ENCODE results near the gene MICALL2.

The MICALL2 gene

DNA sequence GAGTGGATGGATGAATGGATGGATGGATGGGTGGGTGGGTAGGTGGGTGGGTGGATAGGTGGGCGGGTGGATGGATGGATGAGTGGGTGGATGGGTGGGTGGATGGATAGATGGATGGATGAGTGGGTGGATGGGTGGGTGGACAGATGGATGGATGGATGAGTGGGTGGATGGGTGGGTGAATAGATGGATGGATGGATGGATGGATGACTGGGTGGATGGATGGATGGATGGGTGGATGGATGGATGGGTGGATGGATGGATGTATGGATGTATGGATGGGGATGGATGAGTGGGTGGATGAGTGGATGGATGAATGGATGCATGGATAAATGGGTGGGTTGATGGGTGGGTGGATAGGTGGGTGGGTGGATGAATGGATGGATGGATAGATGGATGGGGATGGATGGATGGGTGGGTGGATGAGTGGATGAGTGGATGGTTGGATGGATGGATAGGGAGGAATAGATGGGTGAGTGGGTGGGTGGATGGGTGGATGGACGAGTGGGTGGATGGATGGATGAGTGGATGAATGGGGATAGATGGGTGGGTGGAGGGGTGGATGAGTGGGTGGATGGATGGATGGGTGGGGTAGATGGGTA, 43.8 kb downstream of the MICALL2 start:
- DNase-seq (ENCODE audit: low spot score) = no peak

DNA sequence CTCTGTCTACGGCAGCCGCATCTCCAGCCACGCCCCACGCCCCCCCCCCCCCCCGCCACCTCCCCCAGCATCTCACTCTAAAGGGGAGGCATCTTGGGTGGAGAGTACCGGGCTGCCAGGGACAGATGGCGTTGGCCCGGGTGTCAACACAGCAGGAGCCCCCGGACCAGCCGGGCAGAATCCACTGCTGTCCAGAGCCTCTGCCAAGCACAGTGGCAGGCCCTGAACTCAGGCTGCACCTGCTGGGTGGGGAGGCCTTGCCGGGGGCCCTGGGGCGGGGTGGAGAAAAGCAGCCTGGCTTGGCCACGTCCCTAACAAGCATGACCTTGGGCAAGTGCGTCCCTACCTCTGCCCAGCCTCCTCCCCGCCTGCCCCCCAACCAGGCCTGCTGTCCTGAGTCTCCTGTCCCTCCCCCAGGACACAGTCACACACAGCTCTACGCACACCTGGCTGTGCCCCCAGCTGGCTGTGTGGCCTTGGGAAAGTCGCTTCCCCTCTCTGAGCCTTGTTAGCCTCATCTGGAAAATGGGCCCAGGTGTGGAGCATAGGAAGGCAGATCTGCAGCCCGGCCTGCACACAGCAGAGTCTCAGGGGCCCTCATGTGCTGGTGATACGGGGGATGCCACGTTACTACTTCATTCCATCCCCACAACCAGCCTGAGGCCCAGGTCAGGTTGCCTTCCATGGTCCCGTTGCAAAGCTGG, 45.2 kb downstream of the MICALL2 start:
- no peak for DNase-seq (ENCODE audit: low spot score)

DNA sequence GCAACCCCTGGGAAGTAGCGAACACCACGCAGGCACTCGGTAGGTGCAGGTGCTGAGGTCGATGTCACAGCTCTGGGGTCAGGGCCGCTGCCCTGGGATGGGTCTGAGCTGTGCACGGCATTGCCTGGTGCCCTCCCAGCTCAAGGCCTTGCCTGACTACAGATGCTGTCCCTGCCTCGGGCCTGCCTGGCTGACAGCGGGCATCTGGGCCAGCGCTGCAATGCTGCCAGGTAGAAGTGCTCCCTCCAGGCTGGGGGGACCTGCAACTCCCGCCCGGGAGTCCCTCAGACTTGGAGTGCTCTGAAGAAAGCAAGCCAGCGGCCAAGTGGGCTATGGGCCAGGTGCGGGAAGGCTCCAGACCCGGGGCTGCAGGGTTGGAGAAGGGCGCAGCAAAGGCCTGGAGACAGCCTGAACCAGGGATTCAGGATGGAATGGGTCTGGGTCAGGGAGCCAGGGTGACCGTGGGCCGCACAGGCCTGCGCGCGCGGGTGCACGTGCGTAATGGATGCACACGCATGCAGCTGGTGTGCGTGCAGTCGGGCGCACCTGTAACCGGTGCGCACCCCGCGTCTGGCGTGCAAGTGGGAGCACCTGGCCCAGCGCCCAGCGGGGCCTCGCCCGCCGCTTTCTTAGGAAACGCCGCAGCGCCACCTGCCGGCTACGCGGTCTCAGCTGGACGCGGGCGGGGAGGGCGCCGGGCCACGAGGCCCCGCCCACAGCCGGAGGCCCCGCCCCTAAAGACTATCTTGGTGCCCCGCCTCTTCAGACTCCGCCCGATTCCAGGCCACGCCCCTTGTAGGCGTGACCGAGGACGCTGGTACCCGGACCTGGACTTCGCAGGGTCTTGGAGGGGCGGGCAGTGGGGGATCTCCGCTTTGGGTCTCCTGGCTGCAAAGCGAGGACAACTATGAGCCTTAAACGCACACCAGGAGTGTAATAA, 46.7 kb downstream of the MICALL2 start:
- peak; percentile 95 for DNase-seq (ENCODE audit: low spot score)

DNA sequence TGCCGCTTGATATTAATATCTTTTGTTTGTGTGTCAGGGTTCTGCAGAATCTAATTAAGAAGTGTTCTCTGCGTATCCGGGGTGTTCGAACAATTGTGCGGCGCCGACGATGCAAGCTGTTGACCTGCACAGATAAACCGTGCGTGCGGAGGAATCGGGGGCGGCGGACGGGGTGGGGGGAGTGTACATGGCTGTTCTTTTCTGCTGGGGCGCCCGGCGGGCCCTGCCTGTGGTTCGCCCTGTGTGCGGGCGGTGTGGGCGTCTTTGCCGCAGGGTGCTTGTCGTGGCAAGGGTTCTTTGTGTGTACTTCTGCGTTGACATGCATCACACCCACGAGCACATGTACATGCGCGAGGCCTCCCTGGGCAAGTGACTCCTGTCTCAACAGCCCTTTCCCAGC, 47.9 kb downstream of the MICALL2 start:
- no peak for DNase-seq (ENCODE audit: low spot score)

DNA sequence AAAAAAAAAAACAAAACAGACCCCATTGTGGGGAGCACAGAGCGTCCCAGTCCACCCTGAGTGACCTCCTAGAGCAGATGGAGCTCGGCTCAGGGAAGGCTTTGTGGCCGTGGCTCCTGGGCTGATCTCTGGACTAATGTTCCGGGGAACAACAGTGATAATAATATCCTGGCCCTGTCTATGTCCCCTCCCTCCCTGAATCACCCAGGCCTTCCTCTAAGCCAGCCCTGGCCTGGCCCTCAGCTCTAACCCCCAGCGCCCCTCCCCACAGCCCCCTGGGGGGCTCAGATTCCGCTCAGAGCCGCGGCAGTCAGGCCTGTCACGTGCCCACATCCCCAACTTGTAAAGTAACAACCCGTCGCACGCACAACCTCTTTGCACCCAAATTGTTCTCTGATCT, 48.3 kb downstream of the MICALL2 start:
- DNase-seq (ENCODE audit: low spot score) = no peak

DNA sequence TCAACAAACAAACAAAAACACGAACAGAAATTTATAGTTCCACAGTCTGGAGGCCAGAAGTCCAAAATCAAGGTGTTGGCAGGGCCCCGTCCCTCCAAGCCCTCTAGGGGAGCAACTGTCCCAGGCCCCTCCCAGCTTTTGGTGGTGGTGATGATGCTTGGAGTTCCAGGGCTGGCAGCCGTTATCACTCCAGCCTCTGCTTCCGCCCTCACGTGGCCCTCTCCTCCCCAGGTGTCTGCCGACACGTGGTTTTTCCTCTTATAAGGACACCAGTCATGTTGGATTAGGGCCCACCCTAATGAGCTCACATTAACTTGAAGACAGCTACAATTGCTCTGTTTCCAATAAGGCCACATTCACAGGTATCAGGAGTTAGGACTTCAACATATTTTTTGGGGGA, 49.7 kb downstream of the MICALL2 start:
- no peak for DNase-seq (ENCODE audit: low spot score)

DNA sequence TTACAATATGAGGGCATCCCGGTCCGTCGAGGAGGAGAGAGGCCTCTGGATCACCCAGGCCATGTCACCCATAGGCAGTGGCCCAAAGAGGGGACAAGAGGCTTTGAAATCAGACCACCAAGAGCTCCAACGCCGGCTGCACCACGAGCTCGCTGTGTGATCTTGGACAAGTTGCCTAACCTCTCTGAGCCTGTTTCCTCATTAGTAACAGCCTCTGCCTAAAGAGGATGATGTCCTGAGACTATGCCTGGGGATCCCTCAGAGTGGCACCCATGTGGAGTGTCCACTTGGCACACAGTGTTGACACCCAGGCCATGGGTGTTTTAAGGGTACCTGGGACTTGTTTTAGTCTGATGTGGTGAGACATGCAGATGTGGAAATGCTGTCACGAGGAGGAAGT, 50.8 kb downstream of the MICALL2 start:
- DNase-seq (ENCODE audit: low spot score) = no peak

DNA sequence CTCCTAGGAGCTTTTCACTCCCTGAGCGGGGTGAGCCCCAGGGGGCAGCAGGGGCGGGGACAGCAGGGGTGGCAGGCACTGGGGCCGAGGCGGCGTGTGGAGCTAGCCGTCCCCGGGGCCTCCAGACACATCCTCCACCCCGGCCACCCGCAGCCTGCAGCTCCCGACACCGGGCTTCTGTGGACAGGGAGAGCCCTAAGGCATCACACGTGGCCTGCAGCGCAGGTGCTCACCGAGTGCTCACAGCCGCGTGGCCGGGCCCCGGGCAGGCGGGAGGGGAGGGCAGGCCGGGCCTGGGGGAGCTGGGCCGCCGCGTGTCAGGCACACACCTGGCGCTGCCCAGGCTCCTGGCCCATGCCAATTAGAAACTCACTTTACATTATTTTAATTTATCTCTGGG, 51.4 kb downstream of the MICALL2 start:
- no peak for DNase-seq (ENCODE audit: low spot score)

DNA sequence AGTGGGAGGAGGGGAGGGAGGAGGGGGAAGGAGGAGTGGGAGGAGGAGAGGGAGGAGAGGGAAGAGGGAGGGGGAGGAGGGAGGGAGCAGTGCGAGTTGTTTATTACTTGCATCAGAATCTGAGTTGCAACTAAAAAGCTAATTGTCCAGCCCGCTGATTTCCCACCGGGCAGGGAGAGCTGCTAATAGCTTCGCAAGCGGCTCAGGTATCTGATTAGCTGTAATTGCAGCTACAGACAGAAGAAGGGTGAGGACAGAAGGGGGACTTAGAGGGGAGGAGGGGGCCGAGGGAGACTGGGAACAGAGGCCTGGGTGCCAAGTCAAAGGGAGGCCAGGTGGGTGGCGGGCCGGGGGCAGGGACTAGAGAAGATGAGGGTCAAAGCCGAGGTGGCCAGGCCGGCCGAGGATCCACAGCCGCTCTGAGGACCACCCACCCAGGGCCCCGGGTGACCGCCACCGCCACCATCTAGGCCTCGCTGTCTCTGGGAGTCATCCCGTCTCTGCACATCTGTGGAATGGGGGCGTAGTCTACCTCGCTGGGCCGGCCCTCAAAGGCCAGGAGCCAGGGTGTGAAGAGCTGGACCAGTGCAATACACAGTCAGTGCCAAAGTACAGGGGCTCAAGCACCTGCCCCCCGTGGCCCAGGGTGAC, 54.2 kb downstream of the MICALL2 start:
- DNase-seq (ENCODE audit: low spot score) = no peak

DNA sequence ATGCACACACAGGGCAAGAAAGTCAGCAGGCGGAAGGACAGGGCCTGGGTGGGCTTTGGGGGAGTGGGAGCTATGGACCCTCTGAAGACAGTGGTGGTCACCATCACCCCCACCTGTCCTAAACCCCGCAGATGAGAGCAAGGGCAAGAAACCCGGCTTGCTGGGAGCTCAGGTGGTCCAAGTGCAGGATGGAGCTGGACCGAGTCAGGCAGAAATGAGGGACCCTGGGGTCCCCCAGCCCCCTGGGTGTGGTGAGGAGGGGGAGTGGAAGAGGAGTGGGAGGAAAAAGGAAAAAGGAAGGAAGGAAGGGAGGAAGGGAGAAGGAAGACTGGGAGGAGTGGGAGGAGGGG, 54.8 kb downstream of the MICALL2 start:
- DNase-seq (ENCODE audit: low spot score) = no peak

DNA sequence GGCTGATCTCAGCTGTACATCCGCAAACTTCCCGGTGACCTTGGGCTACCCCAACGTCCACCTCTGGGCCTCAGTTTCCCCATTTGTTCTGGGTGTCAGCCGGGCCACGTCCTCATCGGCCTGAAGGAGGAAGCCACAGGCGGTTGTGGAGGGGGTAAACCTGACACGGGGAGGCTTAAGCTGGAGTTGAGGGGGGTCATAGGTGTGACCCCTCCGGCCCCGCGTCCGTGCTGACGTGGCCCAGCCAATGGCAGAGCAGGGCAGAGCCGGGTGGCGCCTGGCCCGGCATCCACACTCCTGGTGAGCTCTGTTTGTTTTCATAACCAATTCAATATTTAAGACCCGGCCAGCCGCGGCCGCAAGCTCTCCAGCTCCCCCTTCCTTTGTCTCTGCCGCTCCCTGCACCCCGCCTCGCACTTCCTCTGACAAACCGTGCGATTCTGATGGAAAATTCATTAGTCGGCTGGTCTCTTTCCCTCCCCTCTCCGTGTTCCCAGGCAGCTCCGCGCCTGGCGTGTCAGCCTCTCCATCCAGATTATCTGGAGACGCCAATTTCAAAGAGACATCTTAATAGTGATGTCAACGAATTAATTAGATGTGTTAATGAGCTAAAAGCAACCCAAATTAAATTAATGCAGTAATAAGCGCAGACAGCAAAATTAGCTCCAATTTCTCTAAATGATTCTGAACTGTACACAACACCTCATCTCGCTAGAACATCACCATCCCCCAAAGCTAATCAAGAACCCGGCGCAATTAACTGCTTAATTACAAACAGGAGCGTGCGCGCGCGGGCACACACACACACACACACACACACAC, 55.4 kb downstream of the MICALL2 start:
- DNase-seq (ENCODE audit: low spot score) = no peak

DNA sequence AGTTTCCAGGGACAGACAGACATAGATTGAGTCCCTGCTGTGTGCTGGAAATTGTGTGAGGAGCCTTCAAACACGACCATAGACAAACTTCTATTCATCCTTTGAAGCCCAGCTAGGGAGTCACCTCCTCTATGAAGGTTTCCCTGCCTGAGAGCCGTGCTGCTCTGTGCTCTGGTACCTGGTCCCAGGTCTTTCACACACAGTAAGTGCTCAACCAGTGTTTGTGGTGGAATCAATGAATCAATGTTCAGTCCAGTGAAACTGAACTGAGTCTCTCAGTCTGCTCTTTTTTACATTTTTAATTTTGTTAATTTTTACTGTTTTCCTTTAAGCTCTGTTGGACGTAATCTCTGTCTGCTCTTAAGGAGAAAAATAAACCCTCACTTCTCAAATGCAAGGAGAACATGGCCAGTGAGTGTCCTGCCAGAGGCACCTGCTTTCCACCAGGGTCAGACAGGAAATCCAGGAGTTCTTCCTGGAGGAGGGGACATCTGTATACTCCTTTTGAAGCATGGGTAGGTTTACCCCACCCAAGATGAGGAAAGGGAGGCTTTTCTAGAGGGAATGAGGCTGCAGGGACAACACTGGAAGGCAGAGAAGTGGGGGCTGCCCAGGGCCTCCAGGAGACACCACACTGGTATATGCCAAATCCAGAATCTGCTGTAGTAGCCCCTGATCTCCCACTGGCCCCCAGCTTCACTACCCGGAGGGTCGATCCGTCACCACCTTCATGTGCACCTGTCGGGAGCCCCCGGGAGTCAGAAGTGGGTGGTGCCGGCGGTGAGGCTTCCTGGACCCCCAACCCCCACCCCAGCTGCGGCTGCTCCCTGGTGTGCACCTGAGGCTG, 56.3 kb downstream of the MICALL2 start:
- DNase-seq (ENCODE audit: low spot score) = no peak

DNA sequence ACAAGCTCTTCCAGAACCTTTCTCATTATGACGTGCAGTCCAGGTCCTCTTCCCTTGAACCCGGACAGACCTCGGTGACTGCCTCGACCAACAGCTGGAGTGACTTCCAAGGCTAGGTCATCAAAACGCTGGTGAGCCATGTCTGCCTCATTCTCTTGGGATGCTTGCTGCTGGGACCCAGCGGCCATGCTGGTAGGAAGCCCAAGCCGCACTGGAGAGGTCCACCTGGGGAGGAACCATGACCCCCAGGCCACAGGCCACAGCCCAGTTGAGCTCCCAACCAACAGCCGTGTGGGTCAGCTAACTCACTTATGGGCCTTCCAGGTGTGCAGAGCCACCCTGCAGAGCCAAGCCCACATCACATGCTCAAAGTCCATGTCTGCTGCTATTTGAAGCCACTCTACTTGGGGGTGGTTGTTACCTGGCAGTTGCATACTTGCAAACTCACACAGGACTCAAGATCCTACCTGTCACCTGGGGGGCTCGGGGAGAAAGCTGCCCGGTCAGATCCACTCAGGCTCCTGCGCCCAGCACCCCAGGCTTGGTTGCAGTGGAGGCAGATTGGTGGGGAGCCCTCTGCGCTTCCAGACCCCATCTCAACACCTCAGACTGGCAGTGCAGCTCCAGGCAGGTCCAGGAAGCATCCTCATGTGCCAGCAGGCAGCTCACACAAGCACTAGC, 57.0 kb downstream of the MICALL2 start:
- no peak for DNase-seq (ENCODE audit: low spot score)

DNA sequence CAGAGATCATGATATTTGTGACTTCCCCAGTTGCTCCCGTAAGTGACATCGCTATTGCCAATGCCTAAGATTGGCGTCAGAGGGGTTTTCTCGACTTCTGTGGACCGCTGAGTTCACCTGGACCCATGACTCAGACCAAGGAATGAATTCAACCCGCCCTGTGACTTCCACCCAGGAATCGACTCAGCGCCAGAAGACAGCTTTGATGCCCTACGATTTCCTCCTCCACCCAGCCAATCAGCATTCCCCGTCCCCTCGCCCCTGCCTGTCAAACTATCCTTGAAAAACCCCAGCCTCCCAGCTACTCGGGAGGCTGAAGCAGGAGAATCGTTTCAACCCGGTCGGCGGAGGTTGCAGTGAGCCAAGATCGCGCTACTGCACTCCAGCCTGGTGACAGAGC, 58.3 kb downstream of the MICALL2 start:
- DNase-seq (ENCODE audit: low spot score) = no peak

DNA sequence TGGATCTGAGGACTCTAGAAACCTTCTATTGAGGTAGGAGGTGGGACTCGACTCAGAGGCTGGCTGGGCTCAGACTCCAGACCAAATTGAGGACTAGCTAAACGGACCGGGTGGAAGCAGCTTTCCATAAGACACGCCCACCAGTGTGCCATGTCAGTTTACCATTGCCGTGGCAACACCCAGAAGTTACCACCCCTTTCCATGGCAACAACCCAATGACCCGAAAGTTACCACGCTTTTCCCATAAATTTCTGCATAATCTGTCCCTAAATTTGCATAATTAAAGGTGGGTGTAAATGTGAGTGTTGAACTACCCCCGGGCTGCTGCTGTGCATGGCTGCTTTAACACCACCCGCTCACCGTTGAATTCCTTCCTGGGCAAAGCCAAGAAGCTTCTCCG, 58.9 kb downstream of the MICALL2 start:
- no peak for DNase-seq (ENCODE audit: low spot score)

DNA sequence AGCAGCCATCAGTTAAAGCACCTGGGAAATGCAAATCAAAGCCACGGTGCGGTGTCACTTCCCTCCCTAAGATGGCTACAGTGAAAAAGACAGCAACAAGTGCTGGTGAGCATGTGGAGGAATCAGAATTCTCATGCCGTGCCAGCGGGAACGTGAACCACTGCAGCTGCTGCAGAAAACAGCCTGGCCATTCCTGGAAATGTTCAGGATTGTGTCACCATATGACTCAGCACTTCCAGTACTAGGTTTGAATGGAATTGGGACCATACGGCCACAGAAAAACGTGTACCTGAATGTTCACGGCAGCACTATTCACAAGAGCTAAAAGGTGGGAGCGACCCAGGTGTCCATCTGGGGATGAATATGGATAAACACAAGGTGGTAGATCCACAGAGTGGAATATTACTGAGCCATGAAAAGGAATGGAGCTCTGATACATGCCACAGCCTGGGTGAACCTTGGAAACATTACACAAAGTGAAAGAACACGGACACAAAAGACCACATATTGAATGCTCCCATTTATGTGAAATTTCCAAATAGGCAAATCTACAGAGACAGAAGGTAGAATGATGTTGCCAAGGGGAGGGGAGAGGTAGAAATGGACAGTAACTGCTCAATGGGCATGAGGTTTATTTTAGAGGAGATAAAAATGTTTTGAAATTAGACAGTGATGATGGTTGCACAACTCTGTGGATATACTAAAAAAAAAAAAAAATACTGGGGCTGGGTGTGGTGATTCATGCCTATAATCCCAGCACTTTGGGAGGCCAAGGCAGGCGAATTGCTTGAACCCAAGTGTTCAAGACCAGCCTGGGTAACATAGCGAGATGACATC, 61.6 kb downstream of the MICALL2 start:
- no peak for DNase-seq (ENCODE audit: low spot score)

DNA sequence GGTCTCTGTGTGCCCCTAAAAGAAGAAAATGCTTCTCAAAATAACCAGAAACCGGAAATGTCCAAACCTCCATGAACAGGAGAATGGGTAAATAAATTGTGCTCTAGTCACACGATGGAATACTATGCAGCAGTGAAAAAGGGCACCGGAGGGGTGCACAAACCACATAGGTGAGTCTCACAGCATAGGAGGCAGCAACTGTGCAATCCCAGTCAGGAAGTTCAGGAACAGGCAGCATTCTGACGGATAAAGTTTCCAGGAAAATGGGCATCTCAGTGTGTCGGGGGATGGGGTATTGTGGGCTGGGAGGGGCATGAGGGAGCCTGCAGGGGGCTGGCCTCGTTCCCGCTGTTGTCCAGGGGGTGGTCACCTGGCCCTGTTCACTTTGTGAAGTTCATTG, 63.1 kb downstream of the MICALL2 start:
- no peak for DNase-seq (ENCODE audit: low spot score)

DNA sequence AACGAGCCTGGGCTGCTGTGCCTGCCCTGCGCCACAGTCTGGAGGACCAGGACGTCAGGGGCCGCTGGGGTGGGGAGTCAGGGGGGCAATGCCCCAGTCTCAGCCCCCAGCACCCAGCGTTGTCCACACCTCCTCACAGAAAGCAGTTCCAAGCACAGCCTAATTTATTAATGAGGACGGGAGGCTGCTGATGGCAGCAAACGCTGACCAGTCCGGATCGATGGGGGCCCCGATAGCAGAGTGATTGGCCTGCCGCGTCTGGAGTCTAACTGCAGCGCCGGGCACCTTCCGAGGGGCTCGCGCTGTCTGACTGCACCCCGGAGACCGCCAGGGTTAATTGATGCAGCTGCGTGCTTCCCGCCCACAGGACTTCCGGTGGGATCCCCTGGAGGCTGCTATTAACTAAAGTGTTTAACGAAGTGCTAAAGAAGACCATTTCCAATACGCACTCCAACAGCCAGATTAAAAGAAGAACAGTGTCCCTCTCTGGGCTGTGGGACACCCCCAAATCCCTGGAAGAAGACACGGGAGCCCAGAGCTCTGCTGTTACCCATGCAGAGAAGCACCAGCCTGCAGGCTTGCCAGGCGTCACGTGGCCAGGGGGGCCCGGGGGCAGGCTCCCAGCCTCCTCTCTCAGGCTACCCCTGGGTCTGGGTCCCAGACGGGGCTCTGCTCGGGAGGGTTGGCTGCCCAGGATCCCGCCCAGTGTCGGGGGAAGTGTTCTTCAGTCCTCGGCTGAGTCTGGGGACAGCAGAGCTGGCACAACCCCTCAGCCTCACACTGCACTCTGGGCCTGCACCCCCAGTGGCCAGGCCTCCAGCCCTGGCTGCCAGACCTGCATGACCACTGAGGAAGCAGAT, 63.8 kb downstream of the MICALL2 start:
- DNase-seq (ENCODE audit: low spot score) = no peak

Data from NAMALWA (cell line).